OCI-LY3 (cell line): ENCODE measurements around the gene AUTS2.

Experiments used
- CTCF ChIP-seq: fragments of 200-600, 300-600 bp; sonication (generic); IDR thresholded peaks from 2 replicates; pipeline ENCODE4 v1.5.1; 2014; ENCODE audit warnings: antibody characterized with exemption, low read length, low read depth
- EZH2phosphoT487 ChIP-seq: fragments of 200-600 bp; shearing (Covaris generic); IDR thresholded peaks from 2 replicates; pipeline ENCODE4 v1.6.1; 2018; ENCODE audit warnings: antibody characterized with exemption, mixed run types, low read depth

DNA sequence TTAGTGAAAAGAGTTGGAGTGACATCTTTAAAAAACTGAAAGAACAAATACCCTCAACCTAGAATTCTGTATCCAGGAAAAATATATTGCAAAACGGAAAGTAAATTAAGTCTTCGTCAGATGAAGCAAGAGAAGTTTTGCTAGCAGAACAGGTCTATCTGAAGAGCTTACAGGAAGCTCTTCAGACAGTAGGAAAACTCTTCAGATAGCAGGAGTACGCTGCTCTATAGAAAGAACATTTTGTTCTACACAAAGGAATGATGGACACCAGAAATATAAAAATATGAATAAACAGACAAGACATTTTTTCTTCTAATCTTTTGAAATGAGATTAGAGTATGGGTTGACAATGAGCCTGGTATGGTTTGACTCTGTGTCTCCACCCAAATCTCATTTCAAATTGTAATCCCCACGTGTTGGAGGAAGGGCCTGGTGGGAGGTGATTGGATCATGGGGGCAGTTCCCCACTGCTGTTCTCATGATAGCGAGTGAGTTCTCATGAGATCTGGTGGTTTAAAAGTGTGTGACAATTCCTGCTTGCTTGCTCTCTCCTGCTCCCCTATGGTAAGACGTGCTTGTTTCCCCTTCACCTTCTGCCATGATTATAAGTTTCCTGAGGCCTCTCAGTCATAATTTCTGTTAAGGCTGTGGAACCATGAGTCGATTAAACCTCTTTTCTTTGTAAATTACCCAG, 567.3 kb downstream of the AUTS2 start:
- no peak for TF ChIP-seq CTCF
- TF ChIP-seq EZH2phosphoT487, result no peak
